Measurements from ENCODE around the gene AQP3.

The AQP3 gene

DNA sequence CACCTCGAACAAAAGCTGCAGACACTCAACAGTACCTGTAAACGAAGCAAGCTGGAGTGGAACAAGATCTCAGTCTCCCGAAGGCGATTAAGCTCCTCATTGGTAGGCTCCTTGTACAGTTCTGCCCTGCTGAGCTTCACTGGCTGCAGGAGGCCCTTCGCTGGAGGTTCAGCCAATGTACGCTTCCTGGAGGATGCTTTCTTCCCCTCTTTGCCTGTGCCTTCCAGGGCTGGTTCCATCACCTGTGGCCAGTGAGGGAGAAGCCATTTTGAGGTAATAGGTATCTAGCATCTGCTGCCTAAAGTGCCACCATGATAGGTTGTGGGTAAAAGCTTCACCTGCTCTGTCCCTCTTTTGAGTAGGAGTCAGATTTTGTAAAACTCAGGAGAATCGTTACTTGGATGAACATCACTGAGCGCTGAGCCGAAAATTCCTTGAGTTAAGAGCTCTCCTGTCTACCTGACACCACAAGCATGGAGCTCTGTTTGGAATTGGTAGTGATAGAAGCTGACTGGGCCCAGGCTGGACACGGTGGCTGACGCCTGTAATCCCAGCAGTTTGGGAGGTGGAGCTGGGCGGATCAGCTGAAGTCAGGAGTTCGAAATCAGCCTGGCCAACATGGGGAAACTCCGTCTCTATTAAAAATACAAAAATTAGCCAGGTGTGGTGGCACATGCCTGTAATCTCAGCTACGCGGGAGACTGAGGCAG is 24.9 kb upstream of the AQP3 start:
- Histone ChIP-seq H3K36me3 (ENCODE audit: control insufficient read depth, insufficient read depth, low read length) (peaks cover 47% of the 10 kb centered on the region), H3K4me3 (ENCODE audit: low read depth, low read length) (peak overlapping the region; percentile 87), H3K27me3 (ENCODE audit: control insufficient read depth, insufficient read depth, low read length) (no peaks in the 10 kb centered on the region), H3K9ac (ENCODE audit: low read length) (no peak overlapping the region), H3K4me1 (ENCODE audit: control insufficient read depth, insufficient read depth, low read length) (no peaks in the 10 kb centered on the region), H3K9me3 (ENCODE audit: control insufficient read depth, insufficient read depth, low read depth, low read length) (no peaks in the 10 kb centered on the region), H3K27ac (ENCODE audit: low read depth, low read length) (no peak overlapping the region)

- Histone ChIP-seq H3K27ac (ENCODE audit: low read depth, low read length) (no peak overlapping the region), H3K4me3 (ENCODE audit: low read depth, low read length) (no peak overlapping the region), H3K9ac (ENCODE audit: low read length) (no peak overlapping the region), H3K9me3 (ENCODE audit: control insufficient read depth, insufficient read depth, low read depth, low read length) (no peaks in the 10 kb centered on the region), H3K27me3 (ENCODE audit: control insufficient read depth, insufficient read depth, low read length) (no peaks in the 10 kb centered on the region), H3K4me1 (ENCODE audit: control insufficient read depth, insufficient read depth, low read length) (no peaks in the 10 kb centered on the region), H3K36me3 (ENCODE audit: control insufficient read depth, insufficient read depth, low read length) (peaks cover 56% of the 10 kb centered on the region)
Measured at GRCh38 chr9:33471361-33471760, 24.0 kb upstream of the AQP3 start.

GRCh38 chr9:33469891-33470290 is 22.5 kb upstream of the AQP3 start:
- no peaks in the 10 kb centered on the region for H3K9me3 ChIP-seq (ENCODE audit: control insufficient read depth, insufficient read depth, low read depth, low read length)
- no peak overlapping the region for H3K4me3 ChIP-seq (ENCODE audit: low read depth, low read length)
- no peaks in the 10 kb centered on the region for H3K4me1 ChIP-seq (ENCODE audit: control insufficient read depth, insufficient read depth, low read length)
- H3K27me3 ChIP-seq (ENCODE audit: control insufficient read depth, insufficient read depth, low read length) = no peaks in the 10 kb centered on the region
- H3K9ac ChIP-seq (ENCODE audit: low read length) = no peak overlapping the region
- H3K36me3 ChIP-seq (ENCODE audit: control insufficient read depth, insufficient read depth, low read length) = peaks cover 71% of the 10 kb centered on the region
- no peak overlapping the region for H3K27ac ChIP-seq (ENCODE audit: low read depth, low read length)

DNA sequence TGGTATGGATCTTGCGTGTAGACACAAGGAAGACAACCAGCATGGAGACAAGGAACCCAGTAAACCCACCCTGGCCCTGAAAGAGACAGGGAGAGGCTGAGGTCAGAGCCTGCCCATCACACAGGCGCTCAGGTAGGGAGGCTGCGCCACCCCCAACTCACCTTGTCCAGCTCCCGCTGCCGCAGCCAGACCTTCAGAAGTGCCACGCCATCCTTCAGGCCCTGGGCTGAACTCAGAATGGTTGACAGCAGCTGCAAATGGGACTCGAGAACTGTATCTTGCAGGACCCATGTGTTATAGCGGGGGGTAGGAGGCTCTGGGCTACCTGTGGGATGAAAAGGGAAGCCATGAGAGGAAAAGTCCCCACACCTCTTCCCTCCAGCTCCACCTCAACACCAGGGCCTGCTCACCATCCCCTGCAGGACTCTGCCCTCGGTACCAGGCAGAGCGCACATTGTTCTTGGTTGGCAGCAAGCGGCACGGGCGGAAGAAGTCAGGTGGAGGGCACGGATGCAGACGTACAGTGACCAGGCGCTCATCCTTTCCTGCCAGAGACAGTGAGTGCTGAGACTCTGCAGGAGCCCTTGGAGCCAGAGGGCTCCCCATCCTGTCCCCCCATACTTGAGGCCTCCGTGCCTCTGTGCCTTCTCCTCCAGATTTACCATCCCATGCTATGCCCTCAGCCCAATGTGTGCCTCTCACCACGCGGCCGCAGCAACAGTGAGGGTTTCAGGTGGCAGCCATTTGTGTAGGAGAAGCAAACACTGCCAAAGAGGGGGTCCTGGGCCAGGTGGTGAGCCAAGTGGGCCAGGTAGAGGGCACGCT is 21.6 kb upstream of the AQP3 start:
- H3K9me3 ChIP-seq (ENCODE audit: control insufficient read depth, insufficient read depth, low read depth, low read length) = no peaks in the 10 kb centered on the region
- H3K27ac ChIP-seq (ENCODE audit: low read depth, low read length) = no peak overlapping the region
- H3K4me3 ChIP-seq (ENCODE audit: low read depth, low read length) = no peak overlapping the region
- no peak overlapping the region for H3K9ac ChIP-seq (ENCODE audit: low read length)
- H3K36me3 ChIP-seq (ENCODE audit: control insufficient read depth, insufficient read depth, low read length) = peaks cover 79% of the 10 kb centered on the region
- no peaks in the 10 kb centered on the region for H3K27me3 ChIP-seq (ENCODE audit: control insufficient read depth, insufficient read depth, low read length)
- no peaks in the 10 kb centered on the region for H3K4me1 ChIP-seq (ENCODE audit: control insufficient read depth, insufficient read depth, low read length)

GRCh38 chr9:33468215-33468730 is 20.9 kb upstream of the AQP3 start:
- Histone ChIP-seq H3K27ac (ENCODE audit: low read depth, low read length) (no peak overlapping the region), H3K36me3 (ENCODE audit: control insufficient read depth, insufficient read depth, low read length) (peaks cover 87% of the 10 kb centered on the region), H3K9ac (ENCODE audit: low read length) (no peak overlapping the region), H3K4me3 (ENCODE audit: low read depth, low read length) (no peak overlapping the region), H3K9me3 (ENCODE audit: control insufficient read depth, insufficient read depth, low read depth, low read length) (no peaks in the 10 kb centered on the region), H3K27me3 (ENCODE audit: control insufficient read depth, insufficient read depth, low read length) (no peaks in the 10 kb centered on the region), H3K4me1 (ENCODE audit: control insufficient read depth, insufficient read depth, low read length) (no peaks in the 10 kb centered on the region)

DNA sequence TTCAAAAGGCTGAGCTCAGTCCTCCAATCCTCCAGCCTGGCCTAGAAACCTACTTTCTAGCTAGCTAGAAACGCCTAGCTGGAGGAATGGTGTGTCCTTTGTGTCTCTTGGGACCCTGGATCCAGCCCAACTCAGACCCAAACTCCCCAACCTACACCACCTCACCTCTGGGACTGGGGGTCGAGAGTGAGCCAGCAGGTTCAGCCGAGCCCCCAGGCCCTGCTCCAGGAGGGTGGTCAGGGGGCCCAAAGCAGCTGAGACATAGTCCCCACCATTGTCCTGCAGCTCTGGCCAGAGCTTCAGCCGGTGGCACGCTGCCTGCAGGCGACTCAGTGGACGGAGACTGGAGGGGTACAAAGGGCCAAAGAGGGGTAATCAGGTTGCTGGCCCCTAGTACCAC is 20.1 kb upstream of the AQP3 start:
- no peaks in the 10 kb centered on the region for H3K9me3 ChIP-seq (ENCODE audit: control insufficient read depth, insufficient read depth, low read depth, low read length)
- H3K36me3 ChIP-seq (ENCODE audit: control insufficient read depth, insufficient read depth, low read length) = peaks cover 94% of the 10 kb centered on the region
- H3K9ac ChIP-seq (ENCODE audit: low read length) = no peak overlapping the region
- no peaks in the 10 kb centered on the region for H3K4me1 ChIP-seq (ENCODE audit: control insufficient read depth, insufficient read depth, low read length)
- H3K27me3 ChIP-seq (ENCODE audit: control insufficient read depth, insufficient read depth, low read length) = no peaks in the 10 kb centered on the region
- no peak overlapping the region for H3K27ac ChIP-seq (ENCODE audit: low read depth, low read length)
- no peak overlapping the region for H3K4me3 ChIP-seq (ENCODE audit: low read depth, low read length)

GRCh38 chr9:33466565-33467495 is 19.4 kb upstream of the AQP3 start:
- Histone ChIP-seq H3K36me3 (ENCODE audit: control insufficient read depth, insufficient read depth, low read length) (peaks cover 95% of the 10 kb centered on the region), H3K9me3 (ENCODE audit: control insufficient read depth, insufficient read depth, low read depth, low read length) (no peaks in the 10 kb centered on the region), H3K27me3 (ENCODE audit: control insufficient read depth, insufficient read depth, low read length) (no peaks in the 10 kb centered on the region), H3K4me3 (ENCODE audit: low read depth, low read length) (no peak overlapping the region), H3K27ac (ENCODE audit: low read depth, low read length) (no peak overlapping the region), H3K9ac (ENCODE audit: low read length) (no peak overlapping the region), H3K4me1 (ENCODE audit: control insufficient read depth, insufficient read depth, low read length) (no peaks in the 10 kb centered on the region)

GRCh38 chr9:33465596-33466564 is 18.5 kb upstream of the AQP3 start:
- peaks cover 95% of the 10 kb centered on the region for H3K36me3 ChIP-seq (ENCODE audit: control insufficient read depth, insufficient read depth, low read length)

DNA sequence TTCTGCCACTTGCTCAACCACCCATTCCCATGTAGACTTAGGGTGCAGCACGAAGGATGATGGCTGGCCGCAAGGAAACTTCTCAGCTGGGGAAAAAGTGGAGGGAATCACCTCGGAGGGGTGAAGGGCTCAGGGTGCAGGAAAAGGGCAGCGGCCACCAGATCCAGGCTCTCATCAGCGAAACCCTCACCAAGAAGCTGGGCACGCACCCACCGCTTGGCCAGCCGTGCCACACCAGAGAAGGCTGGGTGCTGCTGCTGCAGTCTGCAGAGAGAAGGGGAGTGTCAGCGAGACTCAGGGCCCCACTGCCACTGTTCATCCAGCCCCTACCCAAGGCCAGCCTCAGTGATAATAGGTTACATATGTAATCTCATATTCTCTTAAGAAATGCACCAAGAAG is 17.7 kb upstream of the AQP3 start:
- Histone ChIP-seq H3K36me3 (ENCODE audit: control insufficient read depth, insufficient read depth, low read length) (peaks cover 97% of the 10 kb centered on the region), H3K9me3 (ENCODE audit: control insufficient read depth, insufficient read depth, low read depth, low read length) (no peaks in the 10 kb centered on the region), H3K27me3 (ENCODE audit: control insufficient read depth, insufficient read depth, low read length) (no peaks in the 10 kb centered on the region), H3K9ac (ENCODE audit: low read length) (no peak overlapping the region), H3K27ac (ENCODE audit: low read depth, low read length) (no peak overlapping the region), H3K4me1 (ENCODE audit: control insufficient read depth, insufficient read depth, low read length) (no peaks in the 10 kb centered on the region), H3K4me3 (ENCODE audit: low read depth, low read length) (no peak overlapping the region)

More at GRCh38 chr9:33465596-33466564, 18.5 kb upstream of the AQP3 start:
- no peaks in the 10 kb centered on the region for H3K4me1 ChIP-seq (ENCODE audit: control insufficient read depth, insufficient read depth, low read length)
- H3K27ac ChIP-seq (ENCODE audit: low read depth, low read length) = no peak overlapping the region
- H3K9me3 ChIP-seq (ENCODE audit: control insufficient read depth, insufficient read depth, low read depth, low read length) = no peaks in the 10 kb centered on the region
- no peak overlapping the region for H3K4me3 ChIP-seq (ENCODE audit: low read depth, low read length)
- no peak overlapping the region for H3K9ac ChIP-seq (ENCODE audit: low read length)
- no peaks in the 10 kb centered on the region for H3K27me3 ChIP-seq (ENCODE audit: control insufficient read depth, insufficient read depth, low read length)
